Neural progenitor cell (in vitro differentiated cells): ENCODE data around the gene KDM3B. TPM values are rescaled to one million over a fixed set of nuclear protein-coding genes. Genes with fewer than 3 reads are reported as not detected.

Experiments
- DNase-seq: peaks from one replicate; pipeline ENCODE4 v3.0.0-alpha.2; 2016; ENCODE audit warnings: low spot score
- H2AFZ ChIP-seq: fragments of 200-600 bp; sonication (generic); replicated peaks from 2 replicates; pipeline ENCODE4 v1.6.1; 2016; ENCODE audit warnings: antibody characterized with exemption
- H3F3A ChIP-seq: fragments of 200-600 bp; sonication (generic); 2 replicates; pipeline ENCODE4 v1.6.1; 2016; ENCODE audit warnings: antibody characterized with exemption, low read depth
- H3K27ac ChIP-seq: fragments of 200-600 bp; sonication (generic); 2 replicates; pipeline ENCODE4 v1.5.1; 2016; ENCODE audit warnings: mild to moderate bottlenecking
- H3K27me3 ChIP-seq: fragments of 200-600 bp; sonication (generic); 2 replicates; pipeline ENCODE4 v1.6.1; 2016; ENCODE audit warnings: mild to moderate bottlenecking, moderate library complexity
- H3K36me3 ChIP-seq: fragments of 200-600 bp; sonication (generic); 2 replicates; pipeline ENCODE4 v1.5.1; 2016
- H3K4me1 ChIP-seq: fragments of 200-600 bp; sonication (generic); 2 replicates; pipeline ENCODE4 v1.6.1; 2016; ENCODE audit warnings: mixed run types
- H3K4me2 ChIP-seq: fragments of 200-600 bp; sonication (generic); 2 replicates; pipeline ENCODE4 v1.6.1; 2016
- H3K4me3 ChIP-seq: fragments of 200-600 bp; sonication (generic); 2 replicates; pipeline ENCODE4 v1.5.1; 2016
- H3K79me2 ChIP-seq: fragments of 200-600 bp; sonication (generic); 2 replicates; pipeline ENCODE4 v1.6.1; 2016; ENCODE audit warnings: low read depth
- H3K9ac ChIP-seq: fragments of 200-600 bp; sonication (generic); 2 replicates; pipeline ENCODE4 v1.6.1; 2016
- H3K9me3 ChIP-seq: fragments of 200-600 bp; sonication (generic); 2 replicates; pipeline ENCODE4 v1.5.1; 2016; ENCODE audit warnings: low read depth
- H4K20me1 ChIP-seq: fragments of 200-600 bp; sonication (generic); 2 replicates; pipeline ENCODE4 v1.6.1; 2016; ENCODE audit warnings: low read depth
- H3K27ac Mint-ChIP-seq: 3 replicates; pipeline ENCODE4 v1.8.0; 2021; ENCODE audit warnings: mixed read lengths
- H3K27me3 Mint-ChIP-seq: 2 replicates; pipeline ENCODE4 v1.8.0; 2022; ENCODE audit warnings: low read depth, mild to moderate bottlenecking, inconsistent platforms, moderate library complexity, mixed read lengths; ENCODE audit not compliant: insufficient read depth
- H3K36me3 Mint-ChIP-seq: 3 replicates; pipeline ENCODE4 v1.8.0; 2021; ENCODE audit warnings: mixed read lengths
- H3K4me1 Mint-ChIP-seq: 3 replicates; pipeline ENCODE4 v1.8.0; 2021; ENCODE audit warnings: mixed read lengths
- H3K4me3 Mint-ChIP-seq: 3 replicates; pipeline ENCODE4 v1.8.0; 2021; ENCODE audit warnings: mild to moderate bottlenecking, moderate library complexity, mixed read lengths
- H3K9me3 Mint-ChIP-seq: 3 replicates; pipeline ENCODE4 v1.8.0; 2020; ENCODE audit warnings: mixed read lengths
- CTCF ChIP-seq: fragments of 200-600 bp; sonication (generic); IDR thresholded peaks from 2 replicates; pipeline ENCODE4 v1.5.1; 2017; ENCODE audit warnings: antibody characterized with exemption, mild to moderate bottlenecking
- EZH2 ChIP-seq: fragments of 200-600 bp; sonication (generic); IDR thresholded peaks from 2 replicates; pipeline ENCODE4 v1.6.1; 2017; ENCODE audit warnings: antibody characterized with exemption, mild to moderate bottlenecking, moderate library complexity
- EZH2phosphoT487 ChIP-seq: fragments of 200-600 bp; sonication (generic); IDR thresholded peaks from 2 replicates; pipeline ENCODE4 v1.6.1; 2017; ENCODE audit warnings: antibody characterized with exemption
- total RNA-seq: library from RNA; depleted of rRNA; stranded (reverse); fragments of >200 nt; gene quantifications from 2 replicates; pipeline ENCODE4 v1.2.3, GENCODE V29; 2015; ENCODE audit warnings: low replicate concordance

The KDM3B gene
- total RNA-seq, 1 donor from 2014 or later, result 136 TPM

DNA sequence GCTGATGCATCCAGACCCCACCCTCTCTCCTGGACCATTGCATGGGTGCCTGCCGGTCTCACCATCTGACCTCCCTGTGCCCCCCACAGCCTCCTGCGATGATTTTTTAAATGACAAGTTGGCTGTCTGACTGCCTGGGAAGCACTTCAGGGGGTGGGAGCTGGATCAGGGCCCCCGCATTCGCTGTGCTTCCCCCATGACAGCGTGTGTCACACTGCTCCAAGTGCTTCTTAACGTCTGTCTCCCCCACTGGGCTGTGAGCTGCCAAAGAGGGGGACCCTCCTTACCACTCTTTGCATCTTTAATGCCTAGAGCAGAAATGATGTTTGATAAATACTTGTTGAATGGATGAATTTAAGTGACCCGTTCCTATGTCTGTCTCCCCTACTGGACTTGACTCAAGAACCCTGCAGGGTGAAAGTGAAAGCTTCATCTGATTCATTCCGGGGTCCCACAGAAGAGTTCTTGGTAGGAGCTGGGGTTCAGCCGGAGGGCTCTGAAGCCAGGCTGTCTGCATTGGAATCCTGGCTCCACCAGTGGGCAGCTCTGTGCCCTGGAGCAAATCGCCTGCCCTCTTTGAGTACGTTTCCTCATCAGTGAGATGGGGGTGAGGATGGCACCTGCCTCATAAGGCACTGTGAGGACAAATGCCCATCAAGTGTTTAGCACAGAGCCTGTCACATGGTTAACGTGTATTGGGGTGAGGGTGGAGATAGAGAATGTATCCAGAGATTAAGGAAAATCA, 105.2 kb downstream of the KDM3B start:
- Mint-ChIP-seq H3K4me1 (peaks cover 31% of the 10 kb centered on the region), H3K27me3 (peaks cover 11% of the 10 kb centered on the region), H3K9me3 (no peaks in the 10 kb centered on the region), H3K27ac (no peak overlapping the region), H3K4me3 (peak overlapping the region; percentile 38), H3K36me3 (no peaks in the 10 kb centered on the region)
- H3K27me3 ChIP-seq, result no peaks in the 10 kb centered on the region
- no peak overlapping the region for H3K9ac ChIP-seq
- no peaks in the 10 kb centered on the region for H3K79me2 ChIP-seq
- TF ChIP-seq EZH2 (no peak), EZH2phosphoT487 (no peak), CTCF (no peak)
- no peaks in the 10 kb centered on the region for H3K9me3 ChIP-seq
- DNase-seq, result no peak
- H3K4me2 ChIP-seq, result no peak overlapping the region
- no peak overlapping the region for H2AFZ ChIP-seq
- no peaks in the 10 kb centered on the region for H4K20me1 ChIP-seq
- peaks cover 18% of the 10 kb centered on the region for H3K4me1 ChIP-seq
- H3K4me3 ChIP-seq, result no peak overlapping the region
- no peak overlapping the region for H3K27ac ChIP-seq
- H3K36me3 ChIP-seq, result no peaks in the 10 kb centered on the region
- H3F3A ChIP-seq, result peaks cover 2% of the 10 kb centered on the region

GRCh38 chr5:138458384-138458783, 105.9 kb downstream of the KDM3B start:
- Mint-ChIP-seq H3K4me3 (no peak overlapping the region), H3K36me3 (no peaks in the 10 kb centered on the region), H3K9me3 (no peaks in the 10 kb centered on the region), H3K4me1 (peaks cover 31% of the 10 kb centered on the region), H3K27ac (peak overlapping the region; percentile 83), H3K27me3 (peaks cover 11% of the 10 kb centered on the region)
- TF ChIP-seq CTCF, result no peak
- TF ChIP-seq EZH2, result no peak
- TF ChIP-seq EZH2phosphoT487, result no peak
- Histone ChIP-seq H3K4me1 (peaks cover 18% of the 10 kb centered on the region), H3F3A (peaks cover 9% of the 10 kb centered on the region), H3K4me2 (no peak overlapping the region), H3K9ac (no peak overlapping the region), H3K27ac (no peak overlapping the region), H2AFZ (no peak overlapping the region), H3K9me3 (no peaks in the 10 kb centered on the region), H4K20me1 (no peaks in the 10 kb centered on the region), H3K27me3 (no peaks in the 10 kb centered on the region), H3K4me3 (no peak overlapping the region), H3K79me2 (no peaks in the 10 kb centered on the region), H3K36me3 (no peaks in the 10 kb centered on the region)
- DNase-seq, result no peak

GRCh38 chr5:138458856-138459255, 106.4 kb downstream of the KDM3B start:
- Mint-ChIP-seq H3K4me1 (peaks cover 31% of the 10 kb centered on the region), H3K27ac (peak overlapping the region; percentile 83), H3K9me3 (no peaks in the 10 kb centered on the region), H3K4me3 (no peak overlapping the region), H3K36me3 (no peaks in the 10 kb centered on the region), H3K27me3 (peaks cover 11% of the 10 kb centered on the region)
- Histone ChIP-seq H3K79me2 (no peaks in the 10 kb centered on the region), H3K9me3 (no peaks in the 10 kb centered on the region), H3K9ac (no peak overlapping the region), H4K20me1 (no peaks in the 10 kb centered on the region), H3K36me3 (no peaks in the 10 kb centered on the region), H3K4me3 (no peak overlapping the region), H3K27ac (no peak overlapping the region), H3K27me3 (no peaks in the 10 kb centered on the region), H2AFZ (no peak overlapping the region), H3K4me2 (no peak overlapping the region), H3K4me1 (peaks cover 18% of the 10 kb centered on the region), H3F3A (peaks cover 14% of the 10 kb centered on the region)
- TF ChIP-seq CTCF (no peak), EZH2 (no peak), EZH2phosphoT487 (no peak)
- no peak for DNase-seq
